GM23338 (cell line): ENCODE results near the gene KRT75.

Source experiments
- CREB1 ChIP-seq: fragments of 250-450 bp; sonication (Bioruptor Pico); IDR thresholded peaks from 2 replicates; pipeline ENCODE4 v1.5.0; 2020; ENCODE audit warnings: low read depth, mild to moderate bottlenecking, moderate library complexity
- CTCF ChIP-seq, 2 experiments: fragments of 200-600 bp in 1 of 2; sonication (generic) in 1 of 2; conservative IDR thresholded peaks; 2 replicates each; pipeline versions ENCODE4 v1.5.1 to v1.6.1; 2016 to 2017; ENCODE audit warnings: antibody characterized with exemption in 2 of 2, low read depth in 2 of 2, mild to moderate bottlenecking in 2 of 2, moderate library complexity in 1 of 2
- ETS1 ChIP-seq: IDR thresholded peaks from 2 replicates; pipeline ENCODE4 v1.6.1; 2016; ENCODE audit warnings: antibody characterized with exemption
- EZH2 ChIP-seq: fragments of 200-600 bp; sonication (generic); IDR thresholded peaks from one replicate; pipeline ENCODE4 v1.8.0; 2017; ENCODE audit warnings: antibody characterized with exemption, mild to moderate bottlenecking, low read depth; ENCODE audit not compliant: unreplicated experiment
- EZH2phosphoT487 ChIP-seq: fragments of 200-600 bp; sonication (generic); IDR thresholded peaks from one replicate; pipeline ENCODE4 v1.8.1; 2018; ENCODE audit warnings: antibody characterized with exemption; ENCODE audit not compliant: unreplicated experiment
- JUNB ChIP-seq: IDR thresholded peaks from one replicate; pipeline ENCODE4 v1.6.1; 2016; ENCODE audit warnings: antibody characterized with exemption; ENCODE audit not compliant: unreplicated experiment
- NANOG ChIP-seq: IDR thresholded peaks from 2 replicates; pipeline ENCODE4 v1.6.1; 2016; ENCODE audit warnings: antibody characterized with exemption, borderline replicate concordance
- POLR2AphosphoS5 ChIP-seq: IDR thresholded peaks from 2 replicates; pipeline ENCODE4 v1.6.1; 2016; ENCODE audit warnings: antibody characterized with exemption, low read depth
- REST ChIP-seq: IDR thresholded peaks from one replicate; pipeline ENCODE4 v1.6.1; 2018; ENCODE audit warnings: antibody characterized with exemption; ENCODE audit not compliant: unreplicated experiment
- STAT1 ChIP-seq: IDR thresholded peaks from one replicate; pipeline ENCODE4 v1.6.1; 2016; ENCODE audit warnings: antibody characterized with exemption; ENCODE audit not compliant: unreplicated experiment
- ZNF114 ChIP-seq: fragments of 250-450 bp; sonication (Bioruptor Pico); IDR thresholded peaks from 2 replicates; pipeline ENCODE4 v1.5.0; 2020; ENCODE audit warnings: mild to moderate bottlenecking, moderate library complexity
- ZNF331 ChIP-seq: fragments of 250-450 bp; sonication (Bioruptor Pico); IDR thresholded peaks from 2 replicates; pipeline ENCODE4 v1.5.0; 2020; ENCODE audit warnings: low read depth, mild to moderate bottlenecking, moderate library complexity
- ZNF462 ChIP-seq: fragments of 250-450 bp; sonication (Bioruptor Pico); IDR thresholded peaks from 2 replicates; pipeline ENCODE4 v1.5.0; 2020; ENCODE audit warnings: mild to moderate bottlenecking, moderate library complexity

- TF ChIP-seq CTCF (conservative IDR thresholded peaks at IDR 0.05; ENCODE audit: low read depth in 2 of 2) = no peak
- no peak for TF ChIP-seq REST
- TF ChIP-seq EZH2 = no peak
- TF ChIP-seq EZH2phosphoT487 = no peak
- TF ChIP-seq POLR2AphosphoS5 = no peak
- TF ChIP-seq ZNF114 (CRISPR knock-in tag) = no peak
- TF ChIP-seq CREB1 (CRISPR knock-in tag) = no peak
- TF ChIP-seq STAT1 = no peak
- no peak for TF ChIP-seq ZNF331 (CRISPR knock-in tag)
- TF ChIP-seq NANOG = no peak
- TF ChIP-seq JUNB = no peak
- TF ChIP-seq ETS1 = no peak
- TF ChIP-seq ZNF462 = no peak
These were observed 12.3 kb upstream of the KRT75 start for GRCh38 chr12:52446367-52447045.
